ENCODE data around the gene EXOG. TPM values are rescaled to one million over a fixed set of nuclear protein-coding genes. Genes with fewer than 3 reads are reported as not detected.

EXOG gene
- total RNA-seq, 2 donors from 2014 or later, result 23.4 to 36.6 TPM

- Histone ChIP-seq H3K27me3 (no peaks in the 10 kb centered on the region), H3K9me3 (no peaks in the 10 kb centered on the region), H3K27ac (no peak overlapping the region), H3K36me3 (peaks cover 42% of the 10 kb centered on the region), H3K4me3 (no peak overlapping the region), H3K4me1 (peaks cover 0 to 11% of the 10 kb centered on the region in 2 donors)
- DNase-seq (ENCODE audit: low spot score), result peak; percentile 18
- TF ChIP-seq CTCF (IDR thresholded peaks at IDR 0.05), result no peak
These were observed 56.2 kb downstream of the EXOG start for GRCh38 chr3:38552364-38552763.

GRCh38 chr3:38553071-38553470 is 56.9 kb downstream of the EXOG start:
- H3K9me3 ChIP-seq, result no peaks in the 10 kb centered on the region
- no peaks in the 10 kb centered on the region for H3K27me3 ChIP-seq
- no peak for DNase-seq (ENCODE audit: low spot score)
- no peak for TF ChIP-seq CTCF (IDR thresholded peaks at IDR 0.05)
- no peak overlapping the region for H3K27ac ChIP-seq
- no peak overlapping the region for H3K4me3 ChIP-seq
- peaks cover 48% of the 10 kb centered on the region for H3K36me3 ChIP-seq
- peaks cover 0 to 11% of the 10 kb centered on the region in 2 donors for H3K4me1 ChIP-seq

GRCh38 chr3:38554127-38554827 is 58.1 kb downstream of the EXOG start:
- no peak for DNase-seq (ENCODE audit: low spot score)
- Histone ChIP-seq H3K36me3 (peaks cover 49% of the 10 kb centered on the region), H3K27me3 (no peaks in the 10 kb centered on the region), H3K9me3 (no peaks in the 10 kb centered on the region), H3K27ac (no peak overlapping the region), H3K4me3 (no peak overlapping the region), H3K4me1 (no peaks in the 10 kb centered on the region)
- no peak for TF ChIP-seq CTCF (IDR thresholded peaks at IDR 0.05)

- Histone ChIP-seq H3K27ac (no peak overlapping the region), H3K4me3 (no peak overlapping the region), H3K27me3 (no peaks in the 10 kb centered on the region), H3K9me3 (no peaks in the 10 kb centered on the region), H3K4me1 (no peaks in the 10 kb centered on the region), H3K36me3 (peaks cover 54% of the 10 kb centered on the region)
- no peak for DNase-seq (ENCODE audit: low spot score)
- TF ChIP-seq CTCF (IDR thresholded peaks at IDR 0.05), result no peak
These were observed 59.2 kb downstream of the EXOG start for GRCh38 chr3:38555149-38555840.

- Histone ChIP-seq H3K27me3 (no peaks in the 10 kb centered on the region), H3K4me3 (no peak overlapping the region), H3K4me1 (no peaks in the 10 kb centered on the region), H3K9me3 (no peaks in the 10 kb centered on the region), H3K27ac (no peak overlapping the region), H3K36me3 (peaks cover 52% of the 10 kb centered on the region)
- TF ChIP-seq CTCF (IDR thresholded peaks at IDR 0.05), result no peak
- DNase-seq (ENCODE audit: low spot score), result no peak
These were observed 59.8 kb downstream of the EXOG start for GRCh38 chr3:38555926-38556325.

Data from right atrium auricular region (tissue), 2 donors.